Skeletal muscle satellite cell (primary cell): ENCODE data around the gene SPEF1.

ENCODE experiments used
- H3K27me3 ChIP-seq: 2 replicates; pipeline ENCODE4 v1.7.0; 2013; ENCODE audit warnings: low read length; ENCODE audit not compliant: control insufficient read depth, insufficient read depth
- H3K36me3 ChIP-seq: 2 replicates; pipeline ENCODE4 v1.7.0; 2013; ENCODE audit warnings: mild to moderate bottlenecking, control low read depth, low read length; ENCODE audit not compliant: insufficient read depth
- H3K4me1 ChIP-seq: 2 replicates; pipeline ENCODE4 v1.7.0; 2013; ENCODE audit warnings: low read length; ENCODE audit not compliant: control insufficient read depth, insufficient read depth
- H3K4me2 ChIP-seq: 2 replicates; pipeline ENCODE4 v1.7.0; 2013; ENCODE audit warnings: mild to moderate bottlenecking, low read length
- H3K4me3 ChIP-seq: 2 replicates; pipeline ENCODE4 v1.7.0; 2013; ENCODE audit warnings: low read length
- H3K9ac ChIP-seq: 2 replicates; pipeline ENCODE4 v1.7.0; 2013; ENCODE audit warnings: mild to moderate bottlenecking, low read depth, low read length, moderate library complexity
- H3K9me3 ChIP-seq: replicated peaks from 2 replicates; pipeline ENCODE4 v1.7.0; 2013; ENCODE audit warnings: mild to moderate bottlenecking, control low read depth, low read length

SPEF1 gene

GRCh38 chr20:3739926-3740451, 41.3 kb downstream of the SPEF1 start:
- no peaks in the 10 kb centered on the region for H3K9me3 ChIP-seq
- H3K4me2 ChIP-seq, result no peak overlapping the region
- peaks cover 33% of the 10 kb centered on the region for H3K27me3 ChIP-seq
- no peak overlapping the region for H3K4me3 ChIP-seq
- H3K36me3 ChIP-seq, result no peaks in the 10 kb centered on the region
- no peaks in the 10 kb centered on the region for H3K4me1 ChIP-seq
- no peak overlapping the region for H3K9ac ChIP-seq

GRCh38 chr20:3739054-3739925, 42.0 kb downstream of the SPEF1 start:
- H3K27me3 ChIP-seq, result peaks cover 31% of the 10 kb centered on the region
- H3K36me3 ChIP-seq, result no peaks in the 10 kb centered on the region
- no peaks in the 10 kb centered on the region for H3K9me3 ChIP-seq
- no peaks in the 10 kb centered on the region for H3K4me1 ChIP-seq
- no peak overlapping the region for H3K4me3 ChIP-seq
- H3K4me2 ChIP-seq, result no peak overlapping the region
- no peak overlapping the region for H3K9ac ChIP-seq

- no peak overlapping the region for H3K9ac ChIP-seq
- H3K4me2 ChIP-seq, result no peak overlapping the region
- no peaks in the 10 kb centered on the region for H3K9me3 ChIP-seq
- H3K27me3 ChIP-seq, result peaks cover 35% of the 10 kb centered on the region
- no peaks in the 10 kb centered on the region for H3K4me1 ChIP-seq
- no peaks in the 10 kb centered on the region for H3K36me3 ChIP-seq
- no peak overlapping the region for H3K4me3 ChIP-seq
Measured at GRCh38 chr20:3738111-3739053, 42.9 kb downstream of the SPEF1 start.

- Histone ChIP-seq H3K4me3 (no peak overlapping the region), H3K9me3 (no peaks in the 10 kb centered on the region), H3K27me3 (peaks cover 56% of the 10 kb centered on the region), H3K9ac (no peak overlapping the region), H3K36me3 (no peaks in the 10 kb centered on the region), H3K4me2 (no peak overlapping the region), H3K4me1 (no peaks in the 10 kb centered on the region)
Measured at GRCh38 chr20:3735768-3736167, 45.5 kb downstream of the SPEF1 start.

- H3K27me3 ChIP-seq, result peaks cover 59% of the 10 kb centered on the region
- H3K9me3 ChIP-seq, result no peaks in the 10 kb centered on the region
- H3K4me1 ChIP-seq, result no peaks in the 10 kb centered on the region
- H3K36me3 ChIP-seq, result no peaks in the 10 kb centered on the region
- no peak overlapping the region for H3K9ac ChIP-seq
- H3K4me3 ChIP-seq, result no peak overlapping the region
- H3K4me2 ChIP-seq, result no peak overlapping the region
Measured at GRCh38 chr20:3734111-3734843, 47.0 kb downstream of the SPEF1 start.

GRCh38 chr20:3733119-3733995, 47.9 kb downstream of the SPEF1 start:
- Histone ChIP-seq H3K9me3 (no peaks in the 10 kb centered on the region), H3K4me2 (no peak overlapping the region), H3K9ac (no peak overlapping the region), H3K27me3 (peaks cover 66% of the 10 kb centered on the region), H3K4me1 (no peaks in the 10 kb centered on the region), H3K4me3 (no peak overlapping the region), H3K36me3 (no peaks in the 10 kb centered on the region)

GRCh38 chr20:3732327-3733118, 48.7 kb downstream of the SPEF1 start, which contains the start of gene HSPA12B:
HSPA12B (plus strand) TSS chr20:3732685; CDS start chr20:3738675, 5,990 bp downstream.
- Histone ChIP-seq H3K27me3 (peaks cover 74% of the 10 kb centered on the region), H3K4me1 (peaks cover 6% of the 10 kb centered on the region), H3K36me3 (no peaks in the 10 kb centered on the region), H3K4me3 (no peak within 1 kb of the TSS), H3K4me2 (no peak within 1 kb of the TSS), H3K9me3 (no peaks in the 10 kb centered on the region), H3K9ac (no peak within 1 kb of the TSS)

GRCh38 chr20:3731944-3732326, 49.3 kb downstream of the SPEF1 start:
- Histone ChIP-seq H3K4me1 (peaks cover 11% of the 10 kb centered on the region), H3K36me3 (no peaks in the 10 kb centered on the region), H3K9me3 (no peaks in the 10 kb centered on the region), H3K4me2 (no peak overlapping the region), H3K27me3 (peaks cover 80% of the 10 kb centered on the region), H3K9ac (no peak overlapping the region), H3K4me3 (no peak overlapping the region)

- no peaks in the 10 kb centered on the region for H3K36me3 ChIP-seq
- H3K27me3 ChIP-seq, result peaks cover 80% of the 10 kb centered on the region
- H3K4me2 ChIP-seq, result no peak overlapping the region
- H3K4me3 ChIP-seq, result no peak overlapping the region
- peaks cover 11% of the 10 kb centered on the region for H3K4me1 ChIP-seq
- H3K9me3 ChIP-seq, result no peaks in the 10 kb centered on the region
- no peak overlapping the region for H3K9ac ChIP-seq
Measured at GRCh38 chr20:3730803-3731672, 50.2 kb downstream of the SPEF1 start.
